ENCODE results near the gene RAB8B.
A peak's percentile ranks its signal among the peaks of the same experiment; 100 is the strongest.

Gene RAB8B

GRCh38 chr15:63188926-63189871 lies at the start of gene RAB8B:
RAB8B (plus strand) TSS chr15:63189606; CDS start chr15:63189625, 19 bp downstream.
- DNase-seq (ENCODE audit: low spot score) = peak; percentile 98

GRCh38 chr15:63140936-63141335 lies 48.5 kb upstream of the RAB8B start:
- DNase-seq (ENCODE audit: low spot score) = no peak

GRCh38 chr15:63145426-63145825 lies 44.0 kb upstream of the RAB8B start:
- no peak for DNase-seq (ENCODE audit: low spot score)

- DNase-seq (ENCODE audit: low spot score) = no peak
These were observed 42.7 kb upstream of the RAB8B start for GRCh38 chr15:63146684-63147083.

GRCh38 chr15:63151665-63152064 lies 37.7 kb upstream of the RAB8B start:
- DNase-seq (ENCODE audit: low spot score) = no peak

- DNase-seq (ENCODE audit: low spot score) = no peak
These were observed 33.9 kb upstream of the RAB8B start for GRCh38 chr15:63155486-63155885.

- DNase-seq (ENCODE audit: low spot score) = no peak
These were observed 33.2 kb upstream of the RAB8B start for GRCh38 chr15:63156086-63156710.

GRCh38 chr15:63156755-63157117 lies 32.7 kb upstream of the RAB8B start:
- DNase-seq (ENCODE audit: low spot score) = no peak

- peak; percentile 91 for DNase-seq (ENCODE audit: low spot score)
These were observed 32.1 kb upstream of the RAB8B start, which contains the start of gene RPS27L for GRCh38 chr15:63157118-63157843. RPS27L (minus strand) TSS chr15:63157477; CDS start chr15:63157405, 72 bp downstream.

GRCh38 chr15:63157891-63158431 lies 31.4 kb upstream of the RAB8B start:
- DNase-seq (ENCODE audit: low spot score) = peak; percentile 40

GRCh38 chr15:63160638-63161037 lies 28.8 kb upstream of the RAB8B start:
- DNase-seq (ENCODE audit: low spot score) = no peak

GRCh38 chr15:63163217-63163616 lies 26.2 kb upstream of the RAB8B start:
- no peak for DNase-seq (ENCODE audit: low spot score)

- DNase-seq (ENCODE audit: low spot score) = no peak
These were observed 24.1 kb upstream of the RAB8B start for GRCh38 chr15:63165166-63165859.

GRCh38 chr15:63166219-63166618 lies 23.2 kb upstream of the RAB8B start:
- no peak for DNase-seq (ENCODE audit: low spot score)

- no peak for DNase-seq (ENCODE audit: low spot score)
These were observed 19.6 kb upstream of the RAB8B start for GRCh38 chr15:63169788-63170187.

GRCh38 chr15:63172376-63172775 lies 17.0 kb upstream of the RAB8B start:
- DNase-seq (ENCODE audit: low spot score) = no peak

- DNase-seq (ENCODE audit: low spot score) = no peak
These were observed 16.5 kb upstream of the RAB8B start for GRCh38 chr15:63172851-63173451.

- no peak for DNase-seq (ENCODE audit: low spot score)
These were observed 13.1 kb upstream of the RAB8B start for GRCh38 chr15:63176302-63176701.

GRCh38 chr15:63178034-63178433 lies 11.4 kb upstream of the RAB8B start:
- no peak for DNase-seq (ENCODE audit: low spot score)

- DNase-seq (ENCODE audit: low spot score) = no peak
These were observed 8.7 kb upstream of the RAB8B start for GRCh38 chr15:63180746-63181145.

- DNase-seq (ENCODE audit: low spot score) = no peak
These were observed 7.8 kb upstream of the RAB8B start for GRCh38 chr15:63181648-63182047.
